ENCODE measurements around the gene SOX8. TPM values are rescaled to one million over a fixed set of nuclear protein-coding genes. Genes with fewer than 3 reads are reported as not detected.
A peak's percentile ranks its signal among the peaks of the same experiment; 100 is the strongest.

SOX8 gene
- polyA plus RNA-seq, 3 donors, result not detected

- Mint-ChIP-seq H3K4me1 (no peaks in the 10 kb centered on the region), H3K9me3 (peaks cover 0 to 2% (median 0%) of the 10 kb centered on the region in 7 donors), H3K27ac (no peak overlapping the region), H3K27me3 (ENCODE audit: low read depth in 3 of 3) (peaks cover 5 to 11% (median 8%) of the 10 kb centered on the region in 3 donors), H3K4me3 (no peak overlapping the region), H3K36me3 (no peaks in the 10 kb centered on the region)
- Histone ChIP-seq H3K79me2 (ENCODE audit: insufficient read depth, low read length) (no peaks in the 10 kb centered on the region), H4K20me1 (ENCODE audit: insufficient read depth, low read length) (no peaks in the 10 kb centered on the region), H2AFZ (ENCODE audit: insufficient read depth, low read depth, low read length, poor library complexity, severe bottlenecking) (no peak overlapping the region), H3K9me3 (replicated peaks in 1 of 2; ENCODE audit: control insufficient read depth in 1 of 2, insufficient read depth in 1 of 2, low read length in 2 of 2) (no peaks in the 10 kb centered on the region), H3K27me3 (ENCODE audit: control insufficient read depth in 2 of 2, insufficient read depth in 2 of 2, low read length in 2 of 2) (no peaks in the 10 kb centered on the region), H3K4me3 (replicated peaks in 1 of 3; ENCODE audit: low read depth in 2 of 3, low read length in 3 of 3) (no peak overlapping the region), H3K36me3 (replicated peaks in 1 of 2; ENCODE audit: control insufficient read depth in 1 of 2, insufficient read depth in 2 of 2, low read length in 2 of 2) (no peaks in the 10 kb centered on the region), H3K9ac (ENCODE audit: insufficient read depth, low read length, poor library complexity, severe bottlenecking) (no peak overlapping the region), H3K27ac (ENCODE audit: low read depth in 1 of 2, low read length in 2 of 2) (no peak overlapping the region), H3K4me2 (replicated peaks; ENCODE audit: extremely low read depth, low read length, poor library complexity, severe bottlenecking) (no peak overlapping the region), H3K4me1 (ENCODE audit: control insufficient read depth in 1 of 2, insufficient read depth in 2 of 2, low read length in 2 of 2) (no peaks in the 10 kb centered on the region)
- WGBS (ENCODE audit: insufficient coverage), result 72% methylated on average over 34 of the region's 41 CpGs
- intact Hi-C loops (cut with micrococcal nuclease), result loop anchor here in 1 of 2 donors (5.0 kb wide), 1 partner anchor 171 kb away; no protein-coding TSS in a partner anchor
- no peak for DNase-seq
- TF ChIP-seq, protein P1, sequence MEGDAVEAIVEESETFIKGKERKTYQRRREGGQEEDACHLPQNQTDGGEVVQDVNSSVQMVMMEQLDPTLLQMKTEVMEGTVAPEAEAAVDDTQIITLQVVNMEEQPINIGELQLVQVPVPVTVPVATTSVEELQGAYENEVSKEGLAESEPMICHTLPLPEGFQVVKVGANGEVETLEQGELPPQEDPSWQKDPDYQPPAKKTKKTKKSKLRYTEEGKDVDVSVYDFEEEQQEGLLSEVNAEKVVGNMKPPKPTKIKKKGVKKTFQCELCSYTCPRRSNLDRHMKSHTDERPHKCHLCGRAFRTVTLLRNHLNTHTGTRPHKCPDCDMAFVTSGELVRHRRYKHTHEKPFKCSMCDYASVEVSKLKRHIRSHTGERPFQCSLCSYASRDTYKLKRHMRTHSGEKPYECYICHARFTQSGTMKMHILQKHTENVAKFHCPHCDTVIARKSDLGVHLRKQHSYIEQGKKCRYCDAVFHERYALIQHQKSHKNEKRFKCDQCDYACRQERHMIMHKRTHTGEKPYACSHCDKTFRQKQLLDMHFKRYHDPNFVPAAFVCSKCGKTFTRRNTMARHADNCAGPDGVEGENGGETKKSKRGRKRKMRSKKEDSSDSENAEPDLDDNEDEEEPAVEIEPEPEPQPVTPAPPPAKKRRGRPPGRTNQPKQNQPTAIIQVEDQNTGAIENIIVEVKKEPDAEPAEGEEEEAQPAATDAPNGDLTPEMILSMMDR (IDR thresholded peaks at IDR 0.05), result no peak
Measured at GRCh38 chr16:1003391-1004347, 22.1 kb downstream of the SOX8 start.

DNA sequence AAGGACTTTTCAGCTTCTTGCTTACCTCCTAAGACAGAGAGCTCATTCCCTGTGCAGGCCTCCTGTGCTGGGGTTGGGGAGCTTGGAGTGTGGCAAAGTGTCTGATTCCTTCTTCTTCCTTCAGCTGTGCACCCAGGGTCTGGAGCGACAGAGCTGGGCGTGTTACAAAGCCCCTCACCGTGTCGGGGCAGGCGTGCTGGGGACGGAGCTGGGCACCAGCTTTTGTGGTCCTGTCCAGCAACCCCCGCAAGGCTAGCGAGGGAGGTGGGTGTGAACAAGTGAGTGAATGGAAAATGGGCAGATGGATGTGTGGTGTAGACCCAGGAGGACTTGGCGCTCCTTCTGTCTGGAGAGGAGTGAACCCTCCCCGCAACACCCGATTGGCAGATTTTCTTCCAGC is 23.7 kb downstream of the SOX8 start:
- WGBS (ENCODE audit: insufficient coverage), result 97% methylated on average over 6 of the region's 11 CpGs
- H3K27ac Mint-ChIP-seq, result peak overlapping the region in 1 of 7 donors; percentile 44
- H3K4me1 ChIP-seq (ENCODE audit: control insufficient read depth in 1 of 2, insufficient read depth in 2 of 2, low read length in 2 of 2), result no peaks in the 10 kb centered on the region

More for the DNA sequence above, 23.7 kb downstream of the SOX8 start:
- peaks cover 0 to 3% (median 0%) of the 10 kb centered on the region in 7 donors for H3K9me3 Mint-ChIP-seq
- no peaks in the 10 kb centered on the region for H3K27me3 ChIP-seq (ENCODE audit: control insufficient read depth in 2 of 2, insufficient read depth in 2 of 2, low read length in 2 of 2)
- H3K9me3 ChIP-seq (replicated peaks in 1 of 2; ENCODE audit: control insufficient read depth in 1 of 2, insufficient read depth in 1 of 2, low read length in 2 of 2), result no peaks in the 10 kb centered on the region
- H3K4me3 Mint-ChIP-seq, result no peak overlapping the region
- TF ChIP-seq, protein P1 (IDR thresholded peaks at IDR 0.05), result no peak
- no peak overlapping the region for H3K4me3 ChIP-seq (replicated peaks in 1 of 3; ENCODE audit: low read depth in 2 of 3, low read length in 3 of 3)
- no peak overlapping the region for H3K27ac ChIP-seq (ENCODE audit: low read depth in 1 of 2, low read length in 2 of 2)
- H3K36me3 Mint-ChIP-seq, result no peaks in the 10 kb centered on the region
- H3K4me2 ChIP-seq (replicated peaks; ENCODE audit: extremely low read depth, low read length, poor library complexity, severe bottlenecking), result no peak overlapping the region
- no peaks in the 10 kb centered on the region for H3K79me2 ChIP-seq (ENCODE audit: insufficient read depth, low read length)
- no peaks in the 10 kb centered on the region for H3K36me3 ChIP-seq (replicated peaks in 1 of 2; ENCODE audit: control insufficient read depth in 1 of 2, insufficient read depth in 2 of 2, low read length in 2 of 2)
- H3K27me3 Mint-ChIP-seq (ENCODE audit: low read depth in 3 of 3), result peaks cover 4 to 11% (median 10%) of the 10 kb centered on the region in 3 donors
- H4K20me1 ChIP-seq (ENCODE audit: insufficient read depth, low read length), result no peaks in the 10 kb centered on the region
- intact Hi-C loops (cut with micrococcal nuclease), result no loop called here
- no peak overlapping the region for H2AFZ ChIP-seq (ENCODE audit: insufficient read depth, low read depth, low read length, poor library complexity, severe bottlenecking)
- H3K4me1 Mint-ChIP-seq, result no peaks in the 10 kb centered on the region
- DNase-seq, result no peak
- H3K9ac ChIP-seq (ENCODE audit: insufficient read depth, low read length, poor library complexity, severe bottlenecking), result no peak overlapping the region
